ENCODE measurements around the gene RAB20. TPM values are rescaled to one million over a fixed set of nuclear protein-coding genes. Genes with fewer than 3 reads are reported as not detected.

The RAB20 gene
- total and polyA plus RNA-seq, 2 donors (not counting 1 experiment from before 2014, with no cell fraction given), result 2.4 to 4.6 TPM

GRCh38 chr13:110557082-110557481, 4.4 kb downstream of the RAB20 start:
- Histone ChIP-seq H3K36me3 (replicated peaks in 1 of 2; ENCODE audit: control extremely low read depth in 1 of 2, control insufficient read depth in 1 of 2, extremely low read depth in 1 of 2, insufficient read depth in 2 of 2, low read length in 1 of 2) (no peaks in the 10 kb centered on the region), H4K20me1 (ENCODE audit: control insufficient read depth, insufficient read depth, low read length, poor library complexity, severe bottlenecking) (no peaks in the 10 kb centered on the region), H3K9ac (ENCODE audit: low read length) (no peak overlapping the region), H3K9me3 (ENCODE audit: control extremely low read depth in 1 of 3, control insufficient read depth in 2 of 3, insufficient read depth in 1 of 3, low read length in 2 of 3) (peaks cover 0 to 13% (median 0%) of the 10 kb centered on the region in 3 donors), H3K79me2 (ENCODE audit: control insufficient read depth, insufficient read depth, low read length) (no peaks in the 10 kb centered on the region), H3K27me3 (replicated peaks in 1 of 4; ENCODE audit: control extremely low read depth in 1 of 4, control insufficient read depth in 3 of 4, insufficient read depth in 4 of 4, low read length in 3 of 4) (no peaks in the 10 kb centered on the region), H3K27ac (ENCODE audit: low read length in 2 of 2) (no peak overlapping the region), H3K4me1 (ENCODE audit: control insufficient read depth in 2 of 2, insufficient read depth in 2 of 2, low read length in 2 of 2) (peaks cover 9 to 11% of the 10 kb centered on the region in 2 donors), H2AFZ (ENCODE audit: insufficient read depth, low read depth, low read length, poor library complexity, severe bottlenecking) (no peak overlapping the region), H3K4me2 (replicated peaks; ENCODE audit: low read depth, low read length, poor library complexity, severe bottlenecking) (no peak overlapping the region), H3K4me3 (ENCODE audit: control extremely low read depth in 1 of 5, extremely low read depth in 1 of 5, insufficient read depth in 1 of 5, low read depth in 2 of 5, low read length in 4 of 5) (no peak overlapping the region)
- no peaks in the 10 kb centered on the region for H3K27me3 Mint-ChIP-seq
- WGBS (ENCODE audit: insufficient coverage), result 98% methylated on average over 5 of the region's 5 CpGs
- intact Hi-C loops (cut with micrococcal nuclease), result no loop called here
- H3K27ac Mint-ChIP-seq, result peak overlapping the region; percentile 2
- H3K9me3 Mint-ChIP-seq (ENCODE audit: insufficient read depth), result no peaks in the 10 kb centered on the region
- H3K4me1 Mint-ChIP-seq, result peaks cover 32% of the 10 kb centered on the region
- ATAC-seq (ENCODE audit: low read depth) (no peak), DNase-seq (no peak)
- CTCF ChIA-PET, result interaction anchor here (0.6 to 1.4 kb wide), 2 partner anchors 36 to 102 kb away, joined by 3 to 4 read pairs; no protein-coding TSS in a partner anchor
- TF ChIP-seq CTCF (IDR thresholded peaks at IDR 0.05) (no peak), EZH2 (IDR thresholded peaks at IDR 0.05; ENCODE audit: borderline replicate concordance, insufficient read depth, low read depth, low read length, poor library complexity, severe bottlenecking) (no peak)
- H3K4me3 Mint-ChIP-seq, result no peak overlapping the region
- POLR2A ChIA-PET, result interaction anchor here (0.6 kb wide), 1 partner anchor 44 kb away, joined by 3 read pairs; no protein-coding TSS in a partner anchor

GRCh38 chr13:110556224-110556606, 5.3 kb downstream of the RAB20 start:
- Histone ChIP-seq H3K79me2 (ENCODE audit: control insufficient read depth, insufficient read depth, low read length) (peaks cover 3% of the 10 kb centered on the region), H3K4me2 (replicated peaks; ENCODE audit: low read depth, low read length, poor library complexity, severe bottlenecking) (no peak overlapping the region)
- CTCF ChIA-PET, result interaction anchor here (1.4 kb wide), 1 partner anchor 37 kb away, joined by 3 read pairs; no protein-coding TSS in a partner anchor

More at GRCh38 chr13:110556224-110556606, 5.3 kb downstream of the RAB20 start:
- Histone ChIP-seq H3K4me1 (ENCODE audit: control insufficient read depth in 2 of 2, insufficient read depth in 2 of 2, low read length in 2 of 2) (peaks cover 9 to 11% of the 10 kb centered on the region in 2 donors), H4K20me1 (ENCODE audit: control insufficient read depth, insufficient read depth, low read length, poor library complexity, severe bottlenecking) (no peaks in the 10 kb centered on the region), H3K27me3 (replicated peaks in 1 of 4; ENCODE audit: control extremely low read depth in 1 of 4, control insufficient read depth in 3 of 4, insufficient read depth in 4 of 4, low read length in 3 of 4) (no peaks in the 10 kb centered on the region), H3K4me3 (ENCODE audit: control extremely low read depth in 1 of 5, extremely low read depth in 1 of 5, insufficient read depth in 1 of 5, low read depth in 2 of 5, low read length in 4 of 5) (no peak overlapping the region), H3K36me3 (replicated peaks in 1 of 2; ENCODE audit: control extremely low read depth in 1 of 2, control insufficient read depth in 1 of 2, extremely low read depth in 1 of 2, insufficient read depth in 2 of 2, low read length in 1 of 2) (no peaks in the 10 kb centered on the region), H3K27ac (ENCODE audit: low read length in 2 of 2) (no peak overlapping the region), H2AFZ (ENCODE audit: insufficient read depth, low read depth, low read length, poor library complexity, severe bottlenecking) (no peak overlapping the region), H3K9ac (ENCODE audit: low read length) (no peak overlapping the region), H3K9me3 (ENCODE audit: control extremely low read depth in 1 of 3, control insufficient read depth in 2 of 3, insufficient read depth in 1 of 3, low read length in 2 of 3) (peaks cover 0 to 13% (median 0%) of the 10 kb centered on the region in 3 donors)
- Mint-ChIP-seq H3K27ac (no peak overlapping the region), H3K9me3 (ENCODE audit: insufficient read depth) (no peaks in the 10 kb centered on the region), H3K4me1 (peaks cover 27% of the 10 kb centered on the region), H3K27me3 (no peaks in the 10 kb centered on the region), H3K4me3 (no peak overlapping the region)
- intact Hi-C loops (cut with micrococcal nuclease), result no loop called here
- DNase-seq, result no peak
- POLR2A ChIA-PET, result no interaction called here
- no peak for TF ChIP-seq CTCF (IDR thresholded peaks at IDR 0.05)
- no peak for TF ChIP-seq EZH2 (IDR thresholded peaks at IDR 0.05; ENCODE audit: borderline replicate concordance, insufficient read depth, low read depth, low read length, poor library complexity, severe bottlenecking)
- no peak for ATAC-seq (ENCODE audit: low read depth)
- WGBS (ENCODE audit: insufficient coverage), result 78% methylated on average over 1 of the region's 1 CpG
